ENCODE results near the gene CLEC17A.

Gene CLEC17A

GRCh38 chr19:14629557-14629956 is 46.7 kb downstream of the CLEC17A start:
- no peak for DNase-seq (ENCODE audit: low read depth in 1 of 2, low spot score in 1 of 2)
- TF ChIP-seq REST (IDR thresholded peaks at IDR 0.05; ENCODE audit: insufficient replicate concordance, low read depth) (no peak), SPI1 (IDR thresholded peaks at IDR 0.05; ENCODE audit: borderline replicate concordance, low read depth) (no peak), GABPA (IDR thresholded peaks at IDR 0.05; ENCODE audit: low read depth) (no peak), POLR2AphosphoS5 (IDR thresholded peaks at IDR 0.05; ENCODE audit: low read depth) (no peak)
- TF ChIP-seq, protein P1, sequence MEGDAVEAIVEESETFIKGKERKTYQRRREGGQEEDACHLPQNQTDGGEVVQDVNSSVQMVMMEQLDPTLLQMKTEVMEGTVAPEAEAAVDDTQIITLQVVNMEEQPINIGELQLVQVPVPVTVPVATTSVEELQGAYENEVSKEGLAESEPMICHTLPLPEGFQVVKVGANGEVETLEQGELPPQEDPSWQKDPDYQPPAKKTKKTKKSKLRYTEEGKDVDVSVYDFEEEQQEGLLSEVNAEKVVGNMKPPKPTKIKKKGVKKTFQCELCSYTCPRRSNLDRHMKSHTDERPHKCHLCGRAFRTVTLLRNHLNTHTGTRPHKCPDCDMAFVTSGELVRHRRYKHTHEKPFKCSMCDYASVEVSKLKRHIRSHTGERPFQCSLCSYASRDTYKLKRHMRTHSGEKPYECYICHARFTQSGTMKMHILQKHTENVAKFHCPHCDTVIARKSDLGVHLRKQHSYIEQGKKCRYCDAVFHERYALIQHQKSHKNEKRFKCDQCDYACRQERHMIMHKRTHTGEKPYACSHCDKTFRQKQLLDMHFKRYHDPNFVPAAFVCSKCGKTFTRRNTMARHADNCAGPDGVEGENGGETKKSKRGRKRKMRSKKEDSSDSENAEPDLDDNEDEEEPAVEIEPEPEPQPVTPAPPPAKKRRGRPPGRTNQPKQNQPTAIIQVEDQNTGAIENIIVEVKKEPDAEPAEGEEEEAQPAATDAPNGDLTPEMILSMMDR (IDR thresholded peaks at IDR 0.05; ENCODE audit: insufficient read depth, low read length), result no peak
- no peak overlapping the region for H3K27ac ChIP-seq (replicated peaks)
- H3K4me3 ChIP-seq (replicated peaks; ENCODE audit: insufficient read depth, low read length), result no peak overlapping the region
- no peaks in the 10 kb centered on the region for H3K27me3 ChIP-seq (ENCODE audit: insufficient read depth, poor library complexity, severe bottlenecking)

DNA sequence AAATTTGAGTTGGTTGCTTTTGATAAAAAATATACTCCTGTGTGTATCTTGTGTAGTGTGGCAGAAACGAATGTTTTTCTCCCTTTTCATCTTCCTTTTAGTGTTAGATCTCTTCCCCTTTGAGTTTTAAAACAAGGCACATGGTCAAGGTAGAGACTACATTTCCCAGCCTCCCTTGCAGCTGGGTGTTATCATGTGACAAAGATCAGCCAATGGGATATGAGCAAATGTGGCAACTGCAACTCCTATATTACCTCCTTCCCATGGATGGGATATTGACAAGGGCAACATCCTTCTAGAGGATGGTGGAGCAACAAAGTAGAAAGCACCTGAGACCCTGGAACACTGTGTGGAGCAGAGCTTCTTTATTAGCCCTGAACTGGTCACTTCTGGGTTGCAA is 49.4 kb downstream of the CLEC17A start:
- TF ChIP-seq SPI1 (IDR thresholded peaks at IDR 0.05; ENCODE audit: borderline replicate concordance, low read depth) (no peak), POLR2AphosphoS5 (IDR thresholded peaks at IDR 0.05; ENCODE audit: low read depth) (no peak), GABPA (IDR thresholded peaks at IDR 0.05; ENCODE audit: low read depth) (no peak), REST (IDR thresholded peaks at IDR 0.05; ENCODE audit: insufficient replicate concordance, low read depth) (no peak)
- TF ChIP-seq, protein P1 (IDR thresholded peaks at IDR 0.05; ENCODE audit: insufficient read depth, low read length), result no peak
- H3K27me3 ChIP-seq (ENCODE audit: insufficient read depth, poor library complexity, severe bottlenecking), result no peaks in the 10 kb centered on the region
- H3K4me3 ChIP-seq (replicated peaks; ENCODE audit: insufficient read depth, low read length), result no peak overlapping the region
- no peak overlapping the region for H3K27ac ChIP-seq (replicated peaks)
- peak; percentile 52 to 70 for DNase-seq (ENCODE audit: low read depth in 1 of 2, low spot score in 1 of 2)

GRCh38 chr19:14639536-14640277 is 56.8 kb downstream of the CLEC17A start:
- H3K27me3 ChIP-seq (ENCODE audit: insufficient read depth, poor library complexity, severe bottlenecking), result no peaks in the 10 kb centered on the region
- H3K27ac ChIP-seq (replicated peaks), result no peak overlapping the region
- no peak overlapping the region for H3K4me3 ChIP-seq (replicated peaks; ENCODE audit: insufficient read depth, low read length)
- DNase-seq (ENCODE audit: low read depth in 1 of 2, low spot score in 1 of 2), result no peak
- TF ChIP-seq SPI1 (IDR thresholded peaks at IDR 0.05; ENCODE audit: borderline replicate concordance, low read depth) (no peak), POLR2AphosphoS5 (IDR thresholded peaks at IDR 0.05; ENCODE audit: low read depth) (no peak), GABPA (IDR thresholded peaks at IDR 0.05; ENCODE audit: low read depth) (no peak), REST (IDR thresholded peaks at IDR 0.05; ENCODE audit: insufficient replicate concordance, low read depth) (no peak)
- TF ChIP-seq, protein P1 (IDR thresholded peaks at IDR 0.05; ENCODE audit: insufficient read depth, low read length), result no peak

Measured in HL-60 (cell line).